BJ (cell line): Measurements from ENCODE around the gene PROSER2. TPM values are rescaled to one million over a fixed set of nuclear protein-coding genes. Genes with fewer than 3 reads are reported as not detected.

ENCODE experiments used
- CTCF ChIA-PET: fragments of 350-600 bp; formaldehyde crosslinking; extraction: SDS; loops from one replicate; lab custom pipeline; 2021; ENCODE audit warnings: antibody characterized with exemption, inconsistent platforms; lab: Yijun Ruan, JAX
- POLR2A ChIA-PET: fragments of 300-600 bp; sonication (Branson Sonifier 250); formaldehyde crosslinking; extraction: SDS; loops from one replicate; lab custom pipeline; 2021; ENCODE audit warnings: antibody characterized with exemption; lab: Charles Lee
- DNase-seq: peaks from one replicate; pipeline ENCODE4 v3.0.0-alpha.2; 2011; ENCODE audit warnings: low read depth
- H3K27me3 ChIP-seq: 2 replicates; pipeline ENCODE4 v1.6.0; 2011; ENCODE audit warnings: low read length; ENCODE audit not compliant: control insufficient read depth, insufficient read depth
- H3K36me3 ChIP-seq: 2 replicates; pipeline ENCODE4 v1.5.1; 2011; ENCODE audit warnings: low read length; ENCODE audit not compliant: control insufficient read depth, insufficient read depth
- H3K4me3 ChIP-seq: 2 replicates; pipeline ENCODE4 v1.5.1; 2011; ENCODE audit warnings: low read depth, mild to moderate bottlenecking, control low read depth, low read length
- polyA plus RNA-seq: library from polyadenylated mRNA; depleted of rRNA; stranded (reverse); fragments of >200 nt; gene quantifications from 2 replicates; pipeline ENCODE4 v1.2.3, GENCODE V29; 2011
- TF ChIP-seq, protein P1 (sequence below): IDR thresholded peaks from 2 replicates; pipeline ENCODE4 v1.5.1; 2011; ENCODE audit warnings: low read depth, mild to moderate bottlenecking, control low read depth, inconsistent platforms, low read length, moderate library complexity; ENCODE audit not compliant: insufficient read depth

The PROSER2 gene
- polyA plus RNA-seq, 1 experiment: 1.2 TPM

DNA sequence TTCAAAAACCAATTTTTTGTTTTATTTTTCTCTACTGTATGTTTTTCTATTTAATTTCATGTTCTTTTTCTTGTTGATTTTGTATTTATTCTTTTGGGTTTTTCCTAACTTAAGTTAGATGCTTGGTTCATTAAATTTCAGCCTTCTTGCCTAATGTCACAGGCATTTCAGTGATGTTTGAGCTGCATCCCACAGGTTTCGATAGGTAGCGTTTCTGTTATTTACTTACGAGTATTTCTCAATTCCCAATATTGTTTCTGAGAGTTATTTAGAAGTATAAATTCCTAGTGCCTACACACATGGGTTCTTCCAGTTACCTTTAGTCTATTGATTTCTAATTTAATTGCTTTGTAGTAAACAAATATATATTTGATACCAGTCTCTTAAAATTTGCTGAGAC lies 18.2 kb downstream of the PROSER2 start:
- ChIA-PET POLR2A (no interaction called here), CTCF (interaction anchor here (0.9 kb wide), 1 partner anchor 12 kb away, joined by 3 read pairs; no protein-coding TSS in a partner anchor)
- Histone ChIP-seq H3K36me3 (no peaks in the 10 kb centered on the region), H3K27me3 (no peaks in the 10 kb centered on the region), H3K4me3 (no peak overlapping the region)
- no peak for DNase-seq
- TF ChIP-seq, protein P1, sequence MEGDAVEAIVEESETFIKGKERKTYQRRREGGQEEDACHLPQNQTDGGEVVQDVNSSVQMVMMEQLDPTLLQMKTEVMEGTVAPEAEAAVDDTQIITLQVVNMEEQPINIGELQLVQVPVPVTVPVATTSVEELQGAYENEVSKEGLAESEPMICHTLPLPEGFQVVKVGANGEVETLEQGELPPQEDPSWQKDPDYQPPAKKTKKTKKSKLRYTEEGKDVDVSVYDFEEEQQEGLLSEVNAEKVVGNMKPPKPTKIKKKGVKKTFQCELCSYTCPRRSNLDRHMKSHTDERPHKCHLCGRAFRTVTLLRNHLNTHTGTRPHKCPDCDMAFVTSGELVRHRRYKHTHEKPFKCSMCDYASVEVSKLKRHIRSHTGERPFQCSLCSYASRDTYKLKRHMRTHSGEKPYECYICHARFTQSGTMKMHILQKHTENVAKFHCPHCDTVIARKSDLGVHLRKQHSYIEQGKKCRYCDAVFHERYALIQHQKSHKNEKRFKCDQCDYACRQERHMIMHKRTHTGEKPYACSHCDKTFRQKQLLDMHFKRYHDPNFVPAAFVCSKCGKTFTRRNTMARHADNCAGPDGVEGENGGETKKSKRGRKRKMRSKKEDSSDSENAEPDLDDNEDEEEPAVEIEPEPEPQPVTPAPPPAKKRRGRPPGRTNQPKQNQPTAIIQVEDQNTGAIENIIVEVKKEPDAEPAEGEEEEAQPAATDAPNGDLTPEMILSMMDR: no peak

DNA sequence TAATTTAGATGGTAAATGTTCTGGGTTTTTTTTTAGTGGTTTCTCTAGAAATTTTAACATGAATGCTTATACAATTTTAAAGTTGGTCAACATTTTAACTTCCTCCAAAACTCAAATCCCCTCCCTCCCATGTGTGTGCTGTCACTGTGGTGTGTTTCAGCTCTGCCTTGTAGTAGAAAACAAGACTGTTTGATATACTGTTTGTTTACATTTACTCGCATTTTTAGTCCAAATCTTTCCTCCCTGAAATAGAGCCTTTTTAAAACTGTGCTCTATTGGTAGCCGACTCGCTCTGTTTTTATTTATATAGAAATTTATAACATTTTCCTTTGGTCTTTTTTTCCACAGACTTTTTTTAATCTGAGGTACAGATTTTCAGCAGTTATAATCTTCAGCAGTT lies 19.3 kb downstream of the PROSER2 start:
- ChIA-PET POLR2A (no interaction called here), CTCF (interaction anchor here (0.9 kb wide), 1 partner anchor 11 kb away, joined by 3 read pairs; no protein-coding TSS in a partner anchor)
- TF ChIP-seq, protein P1: no peak
- Histone ChIP-seq H3K4me3 (no peak overlapping the region), H3K27me3 (no peaks in the 10 kb centered on the region), H3K36me3 (no peaks in the 10 kb centered on the region)
- no peak for DNase-seq

DNA sequence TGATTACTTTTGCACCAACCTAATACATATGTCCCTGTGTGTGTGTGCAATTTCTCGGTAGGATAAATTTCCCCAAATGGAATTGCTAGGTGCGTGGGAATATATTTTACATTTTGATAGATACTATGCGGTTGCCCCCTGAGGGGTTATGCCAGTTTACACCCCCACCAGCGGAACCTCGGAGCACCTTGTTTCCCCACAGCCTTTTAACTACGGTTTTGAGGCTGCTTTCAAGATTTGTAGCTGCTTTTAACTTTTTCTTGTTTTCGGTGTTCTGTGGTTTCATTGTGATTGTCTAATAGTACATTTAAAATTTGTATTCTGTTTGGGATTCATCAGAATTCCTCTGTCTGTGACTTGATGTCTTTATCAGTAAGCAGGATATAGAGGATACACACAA lies 22.0 kb downstream of the PROSER2 start:
- POLR2A ChIA-PET: no interaction called here
- DNase-seq: no peak
- CTCF ChIA-PET: interaction anchor here (0.8 kb wide), 1 partner anchor 13 kb away, joined by 4 read pairs; no protein-coding TSS in a partner anchor
- Histone ChIP-seq H3K27me3 (no peaks in the 10 kb centered on the region), H3K36me3 (no peaks in the 10 kb centered on the region), H3K4me3 (no peak overlapping the region)
- TF ChIP-seq, protein P1: no peak

DNA sequence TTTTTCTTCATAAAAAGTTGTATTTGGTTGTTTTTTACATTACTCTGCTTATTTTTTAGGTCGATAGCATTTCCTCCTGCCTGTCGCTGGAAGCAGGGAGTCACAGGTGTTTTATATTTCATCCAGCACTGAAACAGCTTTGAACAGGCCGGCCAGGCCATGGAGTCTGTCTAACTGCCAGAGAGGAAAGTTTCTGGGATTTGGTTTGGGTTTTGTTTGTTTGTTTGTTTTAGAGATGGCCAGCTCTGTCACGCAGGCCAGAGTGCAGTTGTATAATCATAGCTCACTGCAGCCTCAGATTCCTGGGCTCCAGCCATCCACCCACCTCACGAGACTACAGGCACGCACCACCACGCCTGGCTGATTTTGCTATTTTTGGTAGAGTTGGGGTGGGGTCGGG lies 23.4 kb downstream of the PROSER2 start:
- H3K36me3 ChIP-seq: no peaks in the 10 kb centered on the region
- POLR2A ChIA-PET: no interaction called here
- peak; percentile 45 for DNase-seq
- TF ChIP-seq, protein P1: no peak
- CTCF ChIA-PET: interaction anchor here (0.6 to 1.6 kb wide), 3 partner anchors 22 to 177 kb away, joined by 3 to 4 read pairs (median 4); no protein-coding TSS in a partner anchor
- no peaks in the 10 kb centered on the region for H3K27me3 ChIP-seq
- H3K4me3 ChIP-seq: no peak overlapping the region

DNA sequence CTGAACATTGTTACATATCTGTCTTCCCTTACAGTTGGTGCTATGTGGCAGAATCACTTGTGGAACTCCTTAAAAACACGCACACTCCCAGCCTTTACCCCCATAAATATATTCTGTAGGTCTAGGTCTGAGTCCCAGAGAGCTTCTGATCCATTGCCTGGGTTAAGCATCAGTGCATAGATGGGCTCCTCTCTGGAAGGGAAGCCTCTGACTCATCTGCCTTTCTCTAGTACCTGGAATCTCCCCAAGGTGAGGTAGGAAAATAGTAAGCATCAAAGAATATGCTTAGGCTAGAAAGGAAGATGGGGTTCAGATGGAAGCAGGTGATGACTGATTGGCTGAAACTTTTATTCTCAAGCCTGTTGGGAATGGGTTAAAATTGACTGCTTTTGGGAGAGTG lies 26.1 kb downstream of the PROSER2 start:
- ChIA-PET POLR2A (no interaction called here), CTCF (no interaction called here)
- Histone ChIP-seq H3K27me3 (no peaks in the 10 kb centered on the region), H3K36me3 (no peaks in the 10 kb centered on the region), H3K4me3 (no peak overlapping the region)
- DNase-seq: no peak
- TF ChIP-seq, protein P1: no peak
